GM12878 (cell line): Measurements from ENCODE around the gene BTBD8.

Experiments used
- CEBPB ChIP-seq, 2 experiments: fragments of 150-350 bp in 1 of 2; IDR thresholded peaks; 2 replicates each; pipeline ENCODE4 v1.6.1; 2012 to 2014; ENCODE audit warnings: low read depth in 2 of 2, low read length in 2 of 2, borderline replicate concordance in 1 of 2, inconsistent platforms in 1 of 2
- EZH2 ChIP-seq: IDR thresholded peaks from 2 replicates; pipeline ENCODE4 v1.6.1; 2012; ENCODE audit warnings: low read depth, mild to moderate bottlenecking, control low read depth, inconsistent platforms, low read length, borderline replicate concordance; ENCODE audit not compliant: control insufficient read depth
- GABPA ChIP-seq: IDR thresholded peaks from 2 replicates; pipeline ENCODE4 v1.6.1; 2014; ENCODE audit warnings: antibody characterized with exemption, low read depth, mild to moderate bottlenecking, inconsistent platforms
- JUNB ChIP-seq: IDR thresholded peaks from 2 replicates; pipeline ENCODE4 v1.6.1; 2016; ENCODE audit warnings: antibody characterized with exemption, mild to moderate bottlenecking
- MXI1 ChIP-seq: fragments of 150-350 bp; IDR thresholded peaks from 2 replicates; pipeline ENCODE4 v1.6.1; 2011; ENCODE audit warnings: low read depth, mild to moderate bottlenecking, inconsistent platforms, low read length, improper control_type of control experiment
- NFYB ChIP-seq: IDR thresholded peaks from 2 replicates; pipeline ENCODE4 v1.6.1; 2011; ENCODE audit warnings: low read depth, mild to moderate bottlenecking, low read length, improper control_type of control experiment, moderate library complexity; ENCODE audit not compliant: insufficient read depth
- RELA ChIP-seq: fragments of 450-650 bp; IDR thresholded peaks from 2 replicates; pipeline ENCODE4 v1.8.0; 2014; ENCODE audit warnings: borderline replicate concordance; ENCODE audit not compliant: partially characterized antibody
- SIN3A ChIP-seq: IDR thresholded peaks from 2 replicates; pipeline ENCODE4 v1.6.1; 2012; ENCODE audit warnings: low read depth, low read length, improper control_type of control experiment
- YY1 ChIP-seq: IDR thresholded peaks from 2 replicates; pipeline ENCODE4 v1.6.1; 2011; ENCODE audit warnings: low read depth, mild to moderate bottlenecking, low read length
- TF ChIP-seq, protein P1 (sequence below), 3 experiments: IDR thresholded peaks in 2 of 3; conservative IDR thresholded peaks in 1 of 3; 2 replicates each; pipeline ENCODE4 v1.5.1; 2011; ENCODE audit warnings: low read depth in 3 of 3, low read length in 3 of 3, mild to moderate bottlenecking in 3 of 3, control low read depth in 2 of 3, moderate library complexity in 2 of 3, inconsistent platforms in 1 of 3, mixed read lengths in 1 of 3; ENCODE audit not compliant: control insufficient read depth in 2 of 3, insufficient read depth in 1 of 3; ENCODE audit errors: extremely low read depth in 1 of 3
- TF ChIP-seq, protein P2 (sequence below): IDR thresholded peaks from 2 replicates; pipeline ENCODE4 v1.6.1; 2011; ENCODE audit warnings: low read depth, low read length, improper control_type of control experiment, borderline replicate concordance
- TF ChIP-seq, protein P3 (sequence below): IDR thresholded peaks from 2 replicates; pipeline ENCODE4 v1.6.1; 2012; ENCODE audit warnings: low read length, inconsistent platforms

DNA sequence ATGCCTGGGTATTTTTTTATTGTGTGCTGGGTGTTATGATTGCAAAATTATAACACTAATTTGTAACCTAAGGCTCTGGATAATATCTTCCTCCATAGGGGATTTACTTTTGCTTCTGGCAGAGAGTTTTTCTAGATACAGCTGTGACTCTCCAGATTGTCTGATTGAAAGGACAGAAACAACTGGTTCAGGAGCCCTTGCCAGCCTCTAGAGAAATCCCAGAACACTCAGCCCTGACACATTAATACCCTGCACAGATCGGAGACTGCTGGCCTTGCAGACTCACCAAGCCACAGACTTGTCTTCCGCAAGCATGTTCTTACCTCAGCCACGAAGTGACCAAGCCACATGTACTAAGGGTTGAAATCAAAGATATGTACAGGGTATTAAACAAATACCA lies 148.3 kb downstream of the BTBD8 start:
- TF ChIP-seq RELA (no peak), JUNB (no peak), EZH2 (no peak), SIN3A (no peak), MXI1 (no peak), GABPA (no peak), YY1 (no peak), CEBPB (IDR thresholded peaks at IDR 0.05; ENCODE audit: borderline replicate concordance in 1 of 2, low read depth in 2 of 2, low read length in 2 of 2) (no peak), NFYB (no peak)
- TF ChIP-seq, protein P1, sequence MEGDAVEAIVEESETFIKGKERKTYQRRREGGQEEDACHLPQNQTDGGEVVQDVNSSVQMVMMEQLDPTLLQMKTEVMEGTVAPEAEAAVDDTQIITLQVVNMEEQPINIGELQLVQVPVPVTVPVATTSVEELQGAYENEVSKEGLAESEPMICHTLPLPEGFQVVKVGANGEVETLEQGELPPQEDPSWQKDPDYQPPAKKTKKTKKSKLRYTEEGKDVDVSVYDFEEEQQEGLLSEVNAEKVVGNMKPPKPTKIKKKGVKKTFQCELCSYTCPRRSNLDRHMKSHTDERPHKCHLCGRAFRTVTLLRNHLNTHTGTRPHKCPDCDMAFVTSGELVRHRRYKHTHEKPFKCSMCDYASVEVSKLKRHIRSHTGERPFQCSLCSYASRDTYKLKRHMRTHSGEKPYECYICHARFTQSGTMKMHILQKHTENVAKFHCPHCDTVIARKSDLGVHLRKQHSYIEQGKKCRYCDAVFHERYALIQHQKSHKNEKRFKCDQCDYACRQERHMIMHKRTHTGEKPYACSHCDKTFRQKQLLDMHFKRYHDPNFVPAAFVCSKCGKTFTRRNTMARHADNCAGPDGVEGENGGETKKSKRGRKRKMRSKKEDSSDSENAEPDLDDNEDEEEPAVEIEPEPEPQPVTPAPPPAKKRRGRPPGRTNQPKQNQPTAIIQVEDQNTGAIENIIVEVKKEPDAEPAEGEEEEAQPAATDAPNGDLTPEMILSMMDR (IDR thresholded peaks at IDR 0.05 in 2 of 3, conservative IDR thresholded peaks at IDR 0.05 in 1 of 3; ENCODE audit: control insufficient read depth in 2 of 3, extremely low read depth in 1 of 3, insufficient read depth in 1 of 3, low read depth in 3 of 3, low read length in 3 of 3), result no peak
- TF ChIP-seq, protein P2, sequence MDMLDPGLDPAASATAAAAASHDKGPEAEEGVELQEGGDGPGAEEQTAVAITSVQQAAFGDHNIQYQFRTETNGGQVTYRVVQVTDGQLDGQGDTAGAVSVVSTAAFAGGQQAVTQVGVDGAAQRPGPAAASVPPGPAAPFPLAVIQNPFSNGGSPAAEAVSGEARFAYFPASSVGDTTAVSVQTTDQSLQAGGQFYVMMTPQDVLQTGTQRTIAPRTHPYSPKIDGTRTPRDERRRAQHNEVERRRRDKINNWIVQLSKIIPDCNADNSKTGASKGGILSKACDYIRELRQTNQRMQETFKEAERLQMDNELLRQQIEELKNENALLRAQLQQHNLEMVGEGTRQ, result no peak
- TF ChIP-seq, protein P3, sequence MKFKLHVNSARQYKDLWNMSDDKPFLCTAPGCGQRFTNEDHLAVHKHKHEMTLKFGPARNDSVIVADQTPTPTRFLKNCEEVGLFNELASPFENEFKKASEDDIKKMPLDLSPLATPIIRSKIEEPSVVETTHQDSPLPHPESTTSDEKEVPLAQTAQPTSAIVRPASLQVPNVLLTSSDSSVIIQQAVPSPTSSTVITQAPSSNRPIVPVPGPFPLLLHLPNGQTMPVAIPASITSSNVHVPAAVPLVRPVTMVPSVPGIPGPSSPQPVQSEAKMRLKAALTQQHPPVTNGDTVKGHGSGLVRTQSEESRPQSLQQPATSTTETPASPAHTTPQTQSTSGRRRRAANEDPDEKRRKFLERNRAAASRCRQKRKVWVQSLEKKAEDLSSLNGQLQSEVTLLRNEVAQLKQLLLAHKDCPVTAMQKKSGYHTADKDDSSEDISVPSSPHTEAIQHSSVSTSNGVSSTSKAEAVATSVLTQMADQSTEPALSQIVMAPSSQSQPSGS, result no peak
